ENCODE results near the gene COL9A3.

The COL9A3 gene

GRCh38 chr20:62856931-62857619, 40.2 kb downstream of the COL9A3 start:
- Histone ChIP-seq H3K9me3 (ENCODE audit: control insufficient read depth, insufficient read depth, low read length) (no peaks in the 10 kb centered on the region), H3K27ac (ENCODE audit: low read depth, low read length) (no peak overlapping the region), H3K27me3 (ENCODE audit: control insufficient read depth, insufficient read depth, low read length) (peaks cover 7% of the 10 kb centered on the region), H3K9ac (ENCODE audit: low read depth, low read length) (no peak overlapping the region), H3K4me1 (ENCODE audit: control insufficient read depth, insufficient read depth, low read length) (peaks cover 7% of the 10 kb centered on the region; the same call in 1 of the 2 replicates), H3K36me3 (ENCODE audit: control insufficient read depth, insufficient read depth, low read length) (peaks cover 54% of the 10 kb centered on the region), H3K4me3 (ENCODE audit: low read depth, low read length) (no peak overlapping the region)

DNA sequence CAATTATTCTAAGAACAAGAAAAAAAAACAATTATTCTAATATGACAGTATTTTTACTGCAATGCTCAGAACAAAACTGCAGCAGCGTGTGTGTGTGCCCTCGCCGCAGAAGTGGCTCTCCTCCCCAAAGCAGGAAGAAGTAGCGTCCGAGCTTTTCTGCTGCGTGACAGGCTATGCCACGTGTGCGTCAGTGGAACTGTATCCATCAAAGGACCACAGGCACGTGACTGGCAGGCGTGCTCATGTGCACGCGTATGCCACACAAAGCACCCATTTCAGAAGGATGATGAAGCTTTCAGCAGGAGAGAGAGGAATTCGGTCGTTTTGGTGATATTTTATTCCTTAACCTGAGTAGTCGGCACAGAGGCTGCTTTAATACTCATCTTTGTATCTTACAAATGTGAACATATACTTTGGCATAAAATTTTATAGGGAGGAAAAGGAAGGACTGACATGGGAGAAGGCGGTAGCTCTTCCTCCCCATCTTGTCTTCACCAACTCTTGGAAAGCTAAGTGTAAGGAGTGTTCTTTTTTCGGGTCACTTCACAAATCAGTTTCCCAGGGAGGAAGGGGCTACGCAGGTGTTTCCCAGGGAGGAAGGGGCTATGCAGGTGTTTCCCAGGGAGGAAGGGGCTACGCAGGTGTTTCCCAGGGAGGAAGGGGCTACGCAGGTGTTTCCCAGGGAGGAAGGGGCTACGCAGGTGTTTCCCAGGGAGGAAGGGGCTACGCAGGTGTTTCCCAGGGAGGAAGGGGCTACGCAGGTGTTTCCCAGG, 41.4 kb downstream of the COL9A3 start:
- Histone ChIP-seq H3K27ac (ENCODE audit: low read depth, low read length) (no peak overlapping the region), H3K27me3 (ENCODE audit: control insufficient read depth, insufficient read depth, low read length) (peaks cover 7% of the 10 kb centered on the region), H3K4me3 (ENCODE audit: low read depth, low read length) (no peak overlapping the region), H3K4me1 (ENCODE audit: control insufficient read depth, insufficient read depth, low read length) (peaks cover 12% of the 10 kb centered on the region), H3K9ac (ENCODE audit: low read depth, low read length) (no peak overlapping the region), H3K9me3 (ENCODE audit: control insufficient read depth, insufficient read depth, low read length) (no peaks in the 10 kb centered on the region), H3K36me3 (ENCODE audit: control insufficient read depth, insufficient read depth, low read length) (peaks cover 44% of the 10 kb centered on the region)

DNA sequence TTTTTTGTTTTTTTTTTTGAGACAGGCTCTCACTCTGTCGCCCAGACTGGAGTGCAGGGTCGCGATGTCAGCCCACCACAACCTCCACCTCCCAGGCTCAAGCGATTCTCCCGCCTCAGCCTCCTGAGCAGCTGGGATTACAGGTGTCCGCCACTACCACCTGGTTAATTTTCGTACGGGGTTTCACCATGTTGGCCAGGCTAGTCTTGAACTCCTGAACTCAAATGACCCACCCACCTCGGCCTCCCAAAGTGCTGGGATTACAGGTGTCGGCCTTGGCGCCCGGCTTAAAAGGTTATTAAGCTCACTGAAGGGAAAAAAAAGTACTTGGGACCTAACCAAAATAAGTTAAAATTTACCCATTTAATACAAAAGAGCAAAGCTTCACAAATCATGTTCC, 42.9 kb downstream of the COL9A3 start:
- H3K9ac ChIP-seq (ENCODE audit: low read depth, low read length) = no peak overlapping the region

DNA sequence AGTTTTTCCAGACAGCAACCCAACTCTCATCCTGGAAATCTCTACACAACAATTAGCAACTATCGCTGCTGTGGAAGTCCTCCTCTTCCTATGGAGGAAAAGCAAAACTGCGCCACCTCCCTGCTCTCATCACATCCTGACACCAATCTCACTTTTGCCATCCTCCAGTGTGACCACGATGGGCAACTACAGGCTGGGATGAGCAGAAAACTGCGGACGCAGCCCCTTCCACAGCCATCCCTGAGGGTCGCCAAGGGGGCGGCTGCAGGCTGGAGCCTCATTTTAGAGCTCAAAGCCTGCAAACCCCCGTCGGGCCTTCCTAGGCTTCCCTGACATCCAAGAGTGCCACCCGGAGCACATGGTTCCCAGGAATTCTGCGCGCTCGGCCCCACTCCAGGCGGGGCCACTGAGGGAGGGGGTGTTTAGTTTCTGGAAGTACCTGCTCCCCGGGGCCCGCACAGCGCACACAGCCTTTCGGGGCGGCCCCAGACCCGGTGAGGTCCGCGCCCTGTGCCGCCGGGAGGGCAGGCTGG, 43.6 kb downstream of the COL9A3 start:
- Histone ChIP-seq H3K9ac (ENCODE audit: low read depth, low read length) (no peak overlapping the region), H3K4me3 (ENCODE audit: low read depth, low read length) (peak overlapping the region; percentile 76), H3K9me3 (ENCODE audit: control insufficient read depth, insufficient read depth, low read length) (no peaks in the 10 kb centered on the region), H3K27ac (ENCODE audit: low read depth, low read length) (no peak overlapping the region), H3K4me1 (ENCODE audit: control insufficient read depth, insufficient read depth, low read length) (peaks cover 12% of the 10 kb centered on the region), H3K27me3 (ENCODE audit: control insufficient read depth, insufficient read depth, low read length) (peaks cover 7% of the 10 kb centered on the region), H3K36me3 (ENCODE audit: control insufficient read depth, insufficient read depth, low read length) (peaks cover 24% of the 10 kb centered on the region)

More for the DNA sequence above, 42.9 kb downstream of the COL9A3 start:
- peak overlapping the region; percentile 76; the same call in 1 of the 2 replicates for H3K4me3 ChIP-seq (ENCODE audit: low read depth, low read length)
- H3K36me3 ChIP-seq (ENCODE audit: control insufficient read depth, insufficient read depth, low read length) = peaks cover 30% of the 10 kb centered on the region
- H3K9me3 ChIP-seq (ENCODE audit: control insufficient read depth, insufficient read depth, low read length) = no peaks in the 10 kb centered on the region
- peaks cover 7% of the 10 kb centered on the region for H3K27me3 ChIP-seq (ENCODE audit: control insufficient read depth, insufficient read depth, low read length)
- H3K27ac ChIP-seq (ENCODE audit: low read depth, low read length) = no peak overlapping the region
- H3K4me1 ChIP-seq (ENCODE audit: control insufficient read depth, insufficient read depth, low read length) = peaks cover 12% of the 10 kb centered on the region

GRCh38 chr20:62860924-62861691, 44.3 kb downstream of the COL9A3 start:
- peaks cover 7% of the 10 kb centered on the region for H3K27me3 ChIP-seq (ENCODE audit: control insufficient read depth, insufficient read depth, low read length)
- H3K4me3 ChIP-seq (ENCODE audit: low read depth, low read length) = peak overlapping the region; percentile 76
- H3K4me1 ChIP-seq (ENCODE audit: control insufficient read depth, insufficient read depth, low read length) = peaks cover 12% of the 10 kb centered on the region
- H3K9ac ChIP-seq (ENCODE audit: low read depth, low read length) = peak overlapping the region; percentile 63; the same call in 1 of the 2 replicates
- H3K27ac ChIP-seq (ENCODE audit: low read depth, low read length) = no peak overlapping the region
- peaks cover 20% of the 10 kb centered on the region for H3K36me3 ChIP-seq (ENCODE audit: control insufficient read depth, insufficient read depth, low read length)
- H3K9me3 ChIP-seq (ENCODE audit: control insufficient read depth, insufficient read depth, low read length) = no peaks in the 10 kb centered on the region

- no peaks in the 10 kb centered on the region for H3K9me3 ChIP-seq (ENCODE audit: control insufficient read depth, insufficient read depth, low read length)
- peaks cover 12% of the 10 kb centered on the region for H3K4me1 ChIP-seq (ENCODE audit: control insufficient read depth, insufficient read depth, low read length)
- no peak within 1 kb of the TSS for H3K27ac ChIP-seq (ENCODE audit: low read depth, low read length)
- peak within 1 kb of the TSS; percentile 63; the same call in 1 of the 2 replicates for H3K9ac ChIP-seq (ENCODE audit: low read depth, low read length)
- peaks cover 17% of the 10 kb centered on the region for H3K36me3 ChIP-seq (ENCODE audit: control insufficient read depth, insufficient read depth, low read length)
- H3K4me3 ChIP-seq (ENCODE audit: low read depth, low read length) = peak within 1 kb of the TSS; percentile 76
- peaks cover 7% of the 10 kb centered on the region for H3K27me3 ChIP-seq (ENCODE audit: control insufficient read depth, insufficient read depth, low read length)
These were observed 45.0 kb downstream of the COL9A3 start, which contains the start of gene TCFL5 for GRCh38 chr20:62861726-62862336. TSS of gene TCFL5 (minus strand) at chr20:62861822. CDS start at chr20:62861670, 152 bp downstream.

DNA sequence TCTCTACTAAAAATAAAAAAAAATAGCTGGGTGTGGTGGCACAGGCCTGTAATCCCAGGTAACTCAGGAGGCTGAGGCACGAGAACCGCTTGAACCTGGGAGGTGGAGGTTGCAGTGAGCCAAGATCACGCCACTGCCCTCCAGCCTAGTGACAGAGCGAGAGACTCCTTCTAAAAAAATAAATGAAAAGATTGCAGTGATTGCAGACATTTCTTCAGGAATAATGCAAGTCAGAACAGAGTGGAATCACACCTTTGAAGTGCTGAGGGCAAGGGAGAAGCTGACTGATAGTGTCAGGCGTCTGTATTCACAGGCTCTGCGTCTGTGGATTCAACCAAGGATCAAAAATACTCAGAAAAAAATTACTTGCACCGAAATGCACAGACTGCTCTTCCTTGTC, 47.4 kb downstream of the COL9A3 start:
- Histone ChIP-seq H3K27me3 (ENCODE audit: control insufficient read depth, insufficient read depth, low read length) (peaks cover 7% of the 10 kb centered on the region), H3K4me3 (ENCODE audit: low read depth, low read length) (no peak overlapping the region), H3K9ac (ENCODE audit: low read depth, low read length) (no peak overlapping the region), H3K9me3 (ENCODE audit: control insufficient read depth, insufficient read depth, low read length) (no peaks in the 10 kb centered on the region), H3K4me1 (ENCODE audit: control insufficient read depth, insufficient read depth, low read length) (peaks cover 12% of the 10 kb centered on the region), H3K27ac (ENCODE audit: low read depth, low read length) (no peak overlapping the region), H3K36me3 (ENCODE audit: control insufficient read depth, insufficient read depth, low read length) (peaks cover 2% of the 10 kb centered on the region; the same call in 1 of the 2 replicates)

DNA sequence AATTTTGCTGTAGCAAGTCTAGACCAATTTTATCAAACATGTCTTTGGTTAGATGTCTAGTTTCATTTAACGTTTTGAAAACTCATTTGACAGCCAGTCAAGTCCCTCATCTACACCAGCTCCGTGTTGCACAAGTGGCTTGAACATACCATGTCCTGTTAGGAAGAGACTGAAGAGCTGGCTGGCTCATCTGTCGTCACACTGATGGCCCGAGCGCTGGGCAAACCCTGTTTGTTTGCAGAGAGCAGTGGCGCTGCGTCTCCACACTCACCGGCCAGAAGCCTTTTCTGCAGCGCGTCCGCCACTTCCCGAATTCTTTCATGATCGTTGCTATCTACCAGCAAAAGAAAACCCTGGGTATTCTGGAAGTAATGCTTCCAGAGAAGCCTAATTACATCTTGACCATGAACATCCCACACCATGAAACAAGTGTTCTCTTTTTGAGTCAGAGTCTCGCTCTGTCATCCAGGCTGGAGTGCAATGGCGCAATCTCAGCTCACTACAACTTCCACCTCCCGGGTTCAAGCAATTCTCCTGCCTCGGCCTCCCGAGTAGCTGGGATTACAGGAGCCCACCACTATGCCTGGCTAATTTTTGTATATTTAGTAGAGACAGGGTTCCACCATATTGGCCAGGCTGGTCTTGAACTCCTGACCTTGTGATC, 55.5 kb downstream of the COL9A3 start:
- peaks cover 4% of the 10 kb centered on the region for H3K4me1 ChIP-seq (ENCODE audit: control insufficient read depth, insufficient read depth, low read length)
- no peaks in the 10 kb centered on the region for H3K27me3 ChIP-seq (ENCODE audit: control insufficient read depth, insufficient read depth, low read length)
- no peaks in the 10 kb centered on the region for H3K36me3 ChIP-seq (ENCODE audit: control insufficient read depth, insufficient read depth, low read length)
- no peak overlapping the region for H3K27ac ChIP-seq (ENCODE audit: low read depth, low read length)
- no peak overlapping the region for H3K4me3 ChIP-seq (ENCODE audit: low read depth, low read length)
- H3K9me3 ChIP-seq (ENCODE audit: control insufficient read depth, insufficient read depth, low read length) = no peaks in the 10 kb centered on the region
- no peak overlapping the region for H3K9ac ChIP-seq (ENCODE audit: low read depth, low read length)

DNA sequence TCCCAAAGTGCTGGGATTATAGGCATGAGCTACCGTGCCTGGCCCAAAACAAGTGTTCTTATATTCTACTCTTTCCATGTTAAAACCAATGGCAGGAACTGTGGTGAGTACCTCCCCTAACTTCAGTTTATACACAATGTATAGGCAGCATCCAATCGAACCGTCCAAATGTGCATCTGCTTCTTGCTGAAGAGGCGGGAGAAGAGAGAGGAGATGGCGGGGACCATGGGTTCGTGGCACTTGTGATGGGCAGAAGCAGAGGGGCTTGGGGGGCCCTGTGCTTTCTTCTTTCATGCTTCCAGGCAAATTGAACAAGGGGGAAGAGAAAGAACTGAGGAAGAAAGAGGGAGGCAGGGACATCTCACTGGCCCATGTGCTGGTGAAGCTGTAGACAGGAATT, 56.0 kb downstream of the COL9A3 start:
- Histone ChIP-seq H3K4me1 (ENCODE audit: control insufficient read depth, insufficient read depth, low read length) (peaks cover 4% of the 10 kb centered on the region), H3K27ac (ENCODE audit: low read depth, low read length) (no peak overlapping the region), H3K9ac (ENCODE audit: low read depth, low read length) (no peak overlapping the region)

DNA sequence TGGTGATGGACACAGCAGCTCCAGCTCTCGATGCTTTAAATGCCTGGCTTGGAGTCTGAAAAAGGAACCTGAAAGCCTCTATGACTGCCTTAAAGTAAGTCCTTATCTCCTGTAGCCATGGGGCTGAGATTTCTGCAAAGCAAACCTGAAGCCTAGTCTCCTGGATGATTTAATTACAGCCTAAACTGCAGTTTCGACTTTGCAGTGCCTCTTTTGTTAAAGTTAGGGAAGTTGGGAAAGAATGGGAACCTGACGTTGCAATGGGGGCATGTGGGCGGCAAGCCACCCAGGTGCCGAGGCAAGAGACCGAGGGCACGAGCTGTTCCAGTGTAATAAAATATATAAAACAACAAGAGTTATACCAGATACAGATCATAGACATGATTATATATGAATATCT, 56.4 kb downstream of the COL9A3 start:
- H3K36me3 ChIP-seq (ENCODE audit: control insufficient read depth, insufficient read depth, low read length) = no peaks in the 10 kb centered on the region
- peaks cover 5% of the 10 kb centered on the region for H3K4me1 ChIP-seq (ENCODE audit: control insufficient read depth, insufficient read depth, low read length)
- no peak overlapping the region for H3K27ac ChIP-seq (ENCODE audit: low read depth, low read length)
- no peaks in the 10 kb centered on the region for H3K9me3 ChIP-seq (ENCODE audit: control insufficient read depth, insufficient read depth, low read length)
- no peak overlapping the region for H3K9ac ChIP-seq (ENCODE audit: low read depth, low read length)
- no peaks in the 10 kb centered on the region for H3K27me3 ChIP-seq (ENCODE audit: control insufficient read depth, insufficient read depth, low read length)
- no peak overlapping the region for H3K4me3 ChIP-seq (ENCODE audit: low read depth, low read length)

More for the DNA sequence above, 56.0 kb downstream of the COL9A3 start:
- Histone ChIP-seq H3K27me3 (ENCODE audit: control insufficient read depth, insufficient read depth, low read length) (no peaks in the 10 kb centered on the region), H3K9me3 (ENCODE audit: control insufficient read depth, insufficient read depth, low read length) (no peaks in the 10 kb centered on the region), H3K36me3 (ENCODE audit: control insufficient read depth, insufficient read depth, low read length) (no peaks in the 10 kb centered on the region), H3K4me3 (ENCODE audit: low read depth, low read length) (no peak overlapping the region)
